ENCODE measurements around the gene MSL3. TPM values are rescaled to one million over a fixed set of nuclear protein-coding genes. Genes with fewer than 3 reads are reported as not detected.

The MSL3 gene
- total and polyA plus RNA-seq, 2 of the 8 experiments (the other 6 are each of a cell fraction or from before 2014, with no cell fraction given) = 10.6 to 12.3 TPM

GRCh38 chrX:11745881-11746280 lies 12.2 kb upstream of the MSL3 start:
- CTCF ChIA-PET (ENCODE audit: partially characterized antibody) = no interaction called here
- H3K56ac ChIP-seq (replicated peaks; ENCODE audit: insufficient read length, low read depth, low read length) = no peak overlapping the region
- H3K9me3 ChIP-seq (ENCODE audit: insufficient read depth in 2 of 2, low read depth in 1 of 2, low read length in 1 of 2) = no peaks in the 10 kb centered on the region
- H3K4ac ChIP-seq (replicated peaks; ENCODE audit: insufficient read length, low read depth, low read length) = no peak overlapping the region
- POLR2A ChIA-PET (ENCODE audit: partially characterized antibody) = no interaction called here
- no peaks in the 10 kb centered on the region for H3K79me1 ChIP-seq (ENCODE audit: low read depth, low read length)
- no peak overlapping the region for H3K4me3 ChIP-seq (ENCODE audit: extremely low read depth in 1 of 4, insufficient read depth in 2 of 4, low read depth in 3 of 4, low read length in 4 of 4)
- 83% methylated on average over 1 of the region's 2 CpGs; no CpG with 5 or more reads in 1 of the 2 experiments for WGBS, 2 experiments (ENCODE audit: extremely low coverage in 1 of 2, insufficient coverage in 1 of 2, insufficient read length in 1 of 2, insufficient replicate concordance in 2 of 2, low coverage in 1 of 2, low lambda C conversion rate in 2 of 2, missing lambda C conversion rate in 1 of 2)
- no peaks in the 10 kb centered on the region for H3K79me2 ChIP-seq (ENCODE audit: control insufficient read depth in 1 of 2, insufficient read depth in 2 of 2, low read length in 2 of 2)
- no peaks in the 10 kb centered on the region for H3K4me1 ChIP-seq (replicated peaks in 1 of 4; ENCODE audit: control insufficient read depth in 3 of 4, insufficient read depth in 4 of 4, low read length in 3 of 4)
- FAIRE-seq (no peak), DNase-seq (ENCODE audit: low read depth in 1 of 2, low spot score in 2 of 2) (no peak)
- H3K27me3 ChIP-seq (replicated peaks in 1 of 4; ENCODE audit: control insufficient read depth in 3 of 4, extremely low read depth in 1 of 4, insufficient read depth in 3 of 4, low read length in 3 of 4) = no peaks in the 10 kb centered on the region
- H3K27ac ChIP-seq (ENCODE audit: low read depth, low read length) = no peak overlapping the region
- no peak overlapping the region for H2BK20ac ChIP-seq (ENCODE audit: low read length)
- no peaks in the 10 kb centered on the region for H4K20me1 ChIP-seq (replicated peaks in 1 of 2; ENCODE audit: control insufficient read depth in 1 of 2, insufficient read depth in 2 of 2, low read length in 2 of 2)
- no peak overlapping the region for H3K9ac ChIP-seq (replicated peaks in 1 of 4; ENCODE audit: extremely low read depth in 1 of 4, low read depth in 3 of 4, low read length in 3 of 4)
- no peak overlapping the region for H4K91ac ChIP-seq (replicated peaks; ENCODE audit: insufficient read length, low read length)
- H4K5ac ChIP-seq (ENCODE audit: insufficient read length, low read depth, low read length) = no peak overlapping the region
- H3K23me2 ChIP-seq (ENCODE audit: low read depth, low read length) = no peaks in the 10 kb centered on the region
- no peak overlapping the region for H3K14ac ChIP-seq (ENCODE audit: insufficient read length)
- H3K23ac ChIP-seq (ENCODE audit: insufficient read length) = no peak overlapping the region
- H3K4me2 ChIP-seq (ENCODE audit: insufficient read depth in 1 of 2, low read depth in 2 of 2, low read length in 2 of 2) = no peak overlapping the region
- H3K36me3 ChIP-seq (ENCODE audit: control insufficient read depth in 2 of 4, insufficient read depth in 4 of 4, low read length in 3 of 4) = no peaks in the 10 kb centered on the region
- no peak overlapping the region for H2AK5ac ChIP-seq (ENCODE audit: low read depth, low read length)
- H2BK15ac ChIP-seq (ENCODE audit: low read length) = no peak overlapping the region
- no peak overlapping the region for H2BK12ac ChIP-seq (ENCODE audit: low read depth, low read length)
- H3K18ac ChIP-seq (ENCODE audit: extremely low read depth, low read length) = no peak overlapping the region
- no peak overlapping the region for H2BK5ac ChIP-seq (ENCODE audit: low read depth, low read length)
- H2AFZ ChIP-seq (ENCODE audit: low read length) = no peak overlapping the region
- no peak overlapping the region for H4K8ac ChIP-seq (ENCODE audit: extremely low read depth, insufficient read depth, low read length)
- H2BK120ac ChIP-seq (replicated peaks; ENCODE audit: low read depth, low read length) = no peak overlapping the region
- no peak for TF ChIP-seq BCL11A (IDR thresholded peaks at IDR 0.05; ENCODE audit: low read depth in 2 of 2, low read length in 2 of 2)
- TF ChIP-seq NANOG (IDR thresholded peaks at IDR 0.05; ENCODE audit: insufficient read depth, low read depth, low read length, poor library complexity, severe bottlenecking) = no peak
- TF ChIP-seq HDAC6 (IDR thresholded peaks at IDR 0.05; ENCODE audit: low read depth, low read length) = no peak
- TF ChIP-seq TBP (IDR thresholded peaks at IDR 0.05; ENCODE audit: low read depth, low read length) = no peak
- TF ChIP-seq SRF (IDR thresholded peaks at IDR 0.05; ENCODE audit: low read depth, low read length) = no peak
- no peak for TF ChIP-seq POLR2A (IDR thresholded peaks at IDR 0.05; ENCODE audit: control extremely low read depth in 1 of 2, low read depth in 2 of 2, low read length in 2 of 2)
- TF ChIP-seq TAF1 (IDR thresholded peaks at IDR 0.05; ENCODE audit: low read depth, low read length) = no peak
- no peak for TF ChIP-seq GABPA (IDR thresholded peaks at IDR 0.05; ENCODE audit: borderline replicate concordance, insufficient read depth, low read length)
- TF ChIP-seq EZH2 (IDR thresholded peaks at IDR 0.05; ENCODE audit: low read depth, low read length, severe bottlenecking) = no peak
- no peak for TF ChIP-seq SP2 (IDR thresholded peaks at IDR 0.05; ENCODE audit: low read length)
- TF ChIP-seq JUND (IDR thresholded peaks at IDR 0.05; ENCODE audit: low read length) = no peak
- TF ChIP-seq TEAD4 (IDR thresholded peaks at IDR 0.05; ENCODE audit: low read depth, low read length) = no peak
- TF ChIP-seq SP4 (IDR thresholded peaks at IDR 0.05; ENCODE audit: low read length) = no peak
- no peak for TF ChIP-seq BACH1 (IDR thresholded peaks at IDR 0.05; ENCODE audit: low read length)
- no peak for TF ChIP-seq RBBP5 (IDR thresholded peaks at IDR 0.05; ENCODE audit: borderline replicate concordance, low read depth, low read length)
- no peak for TF ChIP-seq RNF2 (IDR thresholded peaks at IDR 0.05; ENCODE audit: borderline replicate concordance, low read depth, low read length, missing control alignments, poor library complexity, severe bottlenecking)

All from H1 (cell line).